Measurements from ENCODE around the gene PPIA. TPM values are rescaled to one million over a fixed set of nuclear protein-coding genes. Genes with fewer than 3 reads are reported as not detected.

Gene PPIA
- 2,836 TPM for total RNA-seq (2021; ENCODE audit: unreplicated experiment)
- 2,295 and 3,307 TPM in 2 replicates for polyA plus RNA-seq (2012)
- percentile 99 among the genes with signal in this experiment for Bru-seq, nascent RNA
- percentile 100 among the genes with signal in this experiment for BruChase-seq, experiment 1, labeled RNA remaining after a 6-hour chase
- BruChase-seq, experiment 2, labeled RNA remaining after a 2-hour chase = percentile 100 among the genes with signal in this experiment
- long read RNA-seq, transcript PPIA-208 (6 exons, 907 nt) = minor isoform, 14 of 2,039 reads
- long read RNA-seq, transcript PPIA-202 (6 exons, 863 nt) = minor isoform, 13 of 2,039 reads
- long read RNA-seq, transcript PPIA-201 (6 exons, 818 nt) = minor isoform, 7 of 2,039 reads
- long read RNA-seq, transcript PPIA-204 (5 exons, 2,238 nt) = major isoform, 1,881 of 2,039 reads
- long read RNA-seq, partial matches to known transcripts = 77 of 2,039 reads
- long read RNA-seq, other reads (novel, unspliced or antisense) = 46 of 2,039 reads

DNA sequence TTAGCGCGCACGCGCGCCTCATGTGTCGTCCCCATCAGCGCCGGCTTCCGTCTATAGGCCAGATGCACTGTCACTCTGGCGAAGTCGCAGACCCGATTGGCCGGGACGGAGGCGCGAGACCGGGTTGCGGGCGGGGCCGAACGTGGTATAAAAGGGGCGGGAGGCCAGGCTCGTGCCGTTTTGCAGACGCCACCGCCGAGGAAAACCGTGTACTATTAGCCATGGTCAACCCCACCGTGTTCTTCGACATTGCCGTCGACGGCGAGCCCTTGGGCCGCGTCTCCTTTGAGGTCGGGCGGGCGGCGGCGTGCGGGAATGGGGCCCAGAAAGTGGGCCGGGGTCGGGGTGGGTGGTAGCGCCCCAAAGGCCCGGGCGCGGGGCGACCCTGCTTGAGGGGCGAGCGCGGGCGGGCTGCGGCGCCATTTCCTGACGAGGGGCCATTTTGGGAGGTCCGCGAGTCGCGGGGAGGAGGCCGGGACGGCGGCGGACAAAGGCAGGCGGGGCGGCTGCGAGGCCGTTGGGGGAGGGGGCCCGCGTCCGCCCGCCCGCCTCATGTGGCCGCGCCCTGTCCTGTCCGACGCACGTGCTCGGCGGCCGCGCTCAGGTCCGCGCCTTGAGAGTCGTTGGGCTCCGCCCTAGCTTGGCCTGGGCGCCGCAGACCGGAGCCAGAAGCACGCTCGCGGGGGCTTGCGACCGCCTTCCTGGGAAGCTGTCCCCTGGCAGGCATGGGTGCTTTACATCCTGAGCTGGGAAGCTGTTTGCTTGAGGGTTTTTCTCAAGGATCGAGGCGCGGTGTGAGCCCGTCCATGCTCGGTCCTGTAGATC is at the start of gene PPIA:
TSS of gene PPIA (plus strand) at position 178 of the 825 bp plus-strand sequence. CDS start at position 222, 44 bp downstream.
- H3K4me1 ChIP-seq (ENCODE audit: control insufficient read depth in 1 of 2, insufficient read depth in 2 of 2, low read length in 2 of 2) = peaks cover 9 to 41% of the 10 kb centered on the region in 2 experiments; a peak in 3 of 4 replicates
- ChIA-PET RAD21 (ENCODE audit: low non-redundant PET in 1 of 2, low total read pairs in 2 of 2, uncharacterized antibody in 2 of 2, unreplicated experiment in 2 of 2) (no interaction called here), CTCF (no interaction called here), POLR2A (interaction anchor here (1.0 to 1.1 kb wide), 4 partner anchors 12 to 214 kb away, joined by 3 read pairs; partner anchors contain the start of gene TMED4)
- H3K79me2 ChIP-seq (ENCODE audit: insufficient read depth, low read length) = peaks cover 62% of the 10 kb centered on the region
- H3K9me3 ChIP-seq (ENCODE audit: control insufficient read depth in 1 of 2, insufficient read depth in 1 of 2, low read depth in 1 of 2, low read length in 2 of 2) = no peaks in the 10 kb centered on the region
- ATAC-seq (peak; percentile 88), DNase-seq (ENCODE audit: low read depth, low spot score) (peak; percentile 97)
- H3K4me2 ChIP-seq (ENCODE audit: low read length) = peak within 1 kb of the TSS; percentile 90
- no TSS peak for BruUV-seq (replicated peaks)
- TF ChIP-seq RAD21 (IDR thresholded peaks at IDR 0.05; ENCODE audit: low read depth) = no peak
- TF ChIP-seq YY1 (IDR thresholded peaks at IDR 0.05; ENCODE audit: extremely low read depth, insufficient replicate concordance, low read depth, low read length) = peak; percentile 72
- no peak for TF ChIP-seq EZH2phosphoT487 (IDR thresholded peaks at IDR 0.05; ENCODE audit: borderline replicate concordance)
- peak; percentile 84 for TF ChIP-seq POLR2AphosphoS5 (IDR thresholded peaks at IDR 0.05; ENCODE audit: low read depth, low read length)
- peak; percentile 94 for TF ChIP-seq SIN3A (IDR thresholded peaks at IDR 0.05; ENCODE audit: low read depth)
- peak; percentile 57 for TF ChIP-seq TCF7L2 (IDR thresholded peaks at IDR 0.05; ENCODE audit: borderline replicate concordance, extremely low read depth, insufficient read depth, insufficient read length)
- peak; percentile 86 for TF ChIP-seq POLR2A (IDR thresholded peaks at IDR 0.05; ENCODE audit: borderline replicate concordance, extremely low read depth, insufficient read depth, insufficient read length)
- TF ChIP-seq, protein P1, sequence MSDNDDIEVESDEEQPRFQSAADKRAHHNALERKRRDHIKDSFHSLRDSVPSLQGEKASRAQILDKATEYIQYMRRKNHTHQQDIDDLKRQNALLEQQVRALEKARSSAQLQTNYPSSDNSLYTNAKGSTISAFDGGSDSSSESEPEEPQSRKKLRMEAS (IDR thresholded peaks at IDR 0.05) = peak; percentile 92
- TF ChIP-seq ZFX (IDR thresholded peaks at IDR 0.05) = peak; percentile 72
- no peak for TF ChIP-seq CEBPB (IDR thresholded peaks at IDR 0.05; ENCODE audit: low read depth)
- TF ChIP-seq SP1 (IDR thresholded peaks at IDR 0.05; ENCODE audit: low read depth) = peak; percentile 99
- H3K9me2 ChIP-seq (ENCODE audit: insufficient read depth) = no peaks in the 10 kb centered on the region
- no peak within 1 kb of the TSS for H2AFZ ChIP-seq (ENCODE audit: low read depth, low read length, poor library complexity, severe bottlenecking)
- H3K9ac ChIP-seq (ENCODE audit: low read length) = peak within 1 kb of the TSS; percentile 100
- H3K36me3 ChIP-seq (ENCODE audit: control insufficient read depth in 1 of 2, insufficient read depth in 2 of 2, low read length in 2 of 2) = peaks cover 18 to 42% of the 10 kb centered on the region in 2 experiments
- peak within 1 kb of the TSS; percentile 80 to 96 for H3K4me3 ChIP-seq (replicated peaks in 1 of 2; ENCODE audit: low read depth in 1 of 2, low read length in 2 of 2)
- peak within 1 kb of the TSS; percentile 99 for H3K27ac ChIP-seq (ENCODE audit: low read depth, low read length)
- no peaks in the 10 kb centered on the region for H3K27me3 ChIP-seq (ENCODE audit: insufficient read depth, low read length)
- H4K20me1 ChIP-seq (ENCODE audit: insufficient read depth) = peaks cover 34% of the 10 kb centered on the region; the same call in 1 of the 2 replicates
- intact Hi-C loops (cut with micrococcal nuclease) = loop anchor here (1.0 to 10.0 kb wide), 5 partner anchors 51 to 208 kb away; partner anchors contain the start of genes H2AZ2 and OGDH

Data from HCT116 (cell line).